SK-N-SH treated with all-trans-retinoic acid at 6 μM for 48 hours (cell line): ENCODE data around the gene KIF26A.

Experiments used
- ARNTL ChIP-seq: fragments of 450-650 bp; formaldehyde crosslinking; IDR thresholded peaks from 2 replicates; pipeline ENCODE4 v1.5.0; 2020; ENCODE audit warnings: low read depth, mild to moderate bottlenecking, moderate library complexity, borderline replicate concordance
- ZFP3 ChIP-seq: fragments of 250-450 bp; sonication (Bioruptor Pico); IDR thresholded peaks from 2 replicates; pipeline ENCODE4 v1.5.0; 2020; ENCODE audit warnings: mild to moderate bottlenecking, moderate library complexity
- ZNF70 ChIP-seq: fragments of 450-650 bp; formaldehyde crosslinking; IDR thresholded peaks from 2 replicates; pipeline ENCODE4 v1.5.0; 2020; ENCODE audit warnings: mild to moderate bottlenecking, moderate library complexity
- ZNF8 ChIP-seq: fragments of 450-650 bp; formaldehyde crosslinking; IDR thresholded peaks from 2 replicates; pipeline ENCODE4 v1.5.0; 2020; ENCODE audit warnings: mild to moderate bottlenecking, moderate library complexity
- TF ChIP-seq, protein P1 (sequence below): fragments of 250-450 bp; sonication (Bioruptor Pico); IDR thresholded peaks from 2 replicates; pipeline ENCODE4 v1.8.0; 2021; ENCODE audit warnings: low read depth, mild to moderate bottlenecking, moderate library complexity, borderline replicate concordance

DNA sequence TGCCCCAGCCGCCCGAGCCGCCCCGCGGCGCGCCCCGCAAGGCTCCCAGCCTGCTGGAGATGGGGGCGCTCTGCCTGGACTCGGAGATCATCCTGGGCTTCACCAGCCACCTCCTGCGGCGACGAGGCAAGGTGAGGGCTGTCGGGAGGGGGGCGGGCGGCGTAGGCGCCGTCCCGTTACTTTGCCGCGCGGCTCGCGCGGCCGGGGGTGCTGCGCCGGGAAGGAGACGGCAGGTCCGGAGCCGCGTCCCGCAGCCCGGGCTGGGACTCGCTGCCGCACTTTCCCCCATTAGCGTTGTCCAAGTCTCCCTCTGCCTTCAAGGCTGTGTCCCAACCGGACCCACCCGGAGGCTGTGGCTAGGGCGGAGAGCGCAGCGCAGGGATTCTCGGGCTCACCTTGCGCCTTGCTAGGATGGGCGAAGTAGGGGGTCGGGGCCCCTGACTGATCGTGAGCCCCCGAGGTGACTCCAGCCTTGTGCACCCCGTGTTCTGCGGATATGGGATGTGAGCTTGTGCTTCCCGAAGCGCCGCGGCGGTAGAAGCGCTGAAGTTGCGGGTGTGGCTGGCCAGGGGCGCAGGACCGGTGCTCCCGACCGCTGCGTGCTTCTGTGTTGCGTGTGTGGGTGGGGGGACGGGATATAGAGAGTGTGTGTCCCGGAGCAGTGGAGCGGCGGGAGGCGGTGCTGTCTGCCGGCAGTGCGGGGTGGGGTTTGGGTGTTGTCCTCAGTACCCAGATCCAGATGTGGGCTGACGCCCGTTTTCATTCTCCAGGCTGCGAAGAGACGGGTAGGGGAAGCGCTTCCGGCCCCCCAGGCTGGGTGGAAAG is 1.7 kb upstream of the KIF26A start:
- TF ChIP-seq ZFP3 (CRISPR knock-in tag): no peak
- TF ChIP-seq, protein P1, sequence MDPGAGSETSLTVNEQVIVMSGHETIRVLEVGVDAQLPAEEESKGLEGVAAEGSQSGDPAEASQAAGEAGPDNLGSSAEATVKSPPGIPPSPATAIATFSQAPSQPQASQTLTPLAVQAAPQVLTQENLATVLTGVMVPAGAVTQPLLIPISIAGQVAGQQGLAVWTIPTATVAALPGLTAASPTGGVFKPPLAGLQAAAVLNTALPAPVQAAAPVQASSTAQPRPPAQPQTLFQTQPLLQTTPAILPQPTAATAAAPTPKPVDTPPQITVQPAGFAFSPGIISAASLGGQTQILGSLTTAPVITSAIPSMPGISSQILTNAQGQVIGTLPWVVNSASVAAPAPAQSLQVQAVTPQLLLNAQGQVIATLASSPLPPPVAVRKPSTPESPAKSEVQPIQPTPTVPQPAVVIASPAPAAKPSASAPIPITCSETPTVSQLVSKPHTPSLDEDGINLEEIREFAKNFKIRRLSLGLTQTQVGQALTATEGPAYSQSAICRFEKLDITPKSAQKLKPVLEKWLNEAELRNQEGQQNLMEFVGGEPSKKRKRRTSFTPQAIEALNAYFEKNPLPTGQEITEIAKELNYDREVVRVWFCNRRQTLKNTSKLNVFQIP (CRISPR knock-in tag): no peak
- TF ChIP-seq ARNTL (CRISPR knock-in tag): no peak
- TF ChIP-seq ZNF70 (CRISPR knock-in tag): no peak
- TF ChIP-seq ZNF8 (CRISPR knock-in tag): no peak
